ENCODE measurements around the gene ZNF775. TPM values are rescaled to one million over a fixed set of nuclear protein-coding genes. Genes with fewer than 3 reads are reported as not detected.
A peak's percentile ranks its signal among the peaks of the same experiment; 100 is the strongest.
"Not testable (repeated sequence)": the region's sequence is repeated elsewhere in the genome, so short reads cannot be mapped to it uniquely, and the experiment has no call there.

The ZNF775 gene
- total RNA-seq, 1 experiment from 2014 or later: 21.0 TPM

DNA sequence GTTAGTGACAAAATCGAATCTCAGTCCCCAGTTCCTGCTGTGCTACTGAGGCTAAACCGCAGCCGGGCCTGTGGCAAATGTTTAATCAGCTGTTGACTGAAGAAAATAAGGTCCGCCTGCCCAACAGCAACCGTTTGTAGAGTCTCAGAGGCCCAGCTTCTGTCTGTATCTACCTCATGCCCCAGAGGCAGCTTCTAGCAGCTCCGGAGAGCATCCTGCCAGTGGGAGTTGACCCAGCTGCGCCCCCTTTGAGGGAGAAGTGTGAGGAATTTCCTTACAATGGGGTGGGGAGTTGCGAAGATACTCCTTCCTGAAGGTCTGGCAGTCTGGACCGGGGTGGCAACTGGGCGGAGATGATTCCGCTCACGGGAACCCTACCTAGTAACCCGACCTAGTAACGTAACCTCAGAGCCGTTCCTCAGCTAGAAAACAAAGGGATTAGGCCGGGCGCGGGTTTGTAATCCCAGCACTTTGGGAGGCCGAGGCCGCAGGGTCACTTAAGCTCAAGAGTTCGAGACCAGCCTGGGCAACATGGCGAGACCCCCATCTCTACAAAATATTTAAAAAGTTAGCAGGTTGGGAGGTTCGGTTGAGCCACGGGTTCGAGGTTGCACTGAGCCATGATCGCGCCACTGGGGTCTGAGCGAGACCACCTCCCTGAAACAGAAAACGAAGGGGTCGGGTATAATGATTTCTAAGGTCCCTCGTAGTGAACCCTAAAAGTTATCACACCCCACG is 846 bp upstream of the ZNF775 start:
- peak; percentile 71 for DNase-seq (ENCODE audit: low spot score)
- in situ Hi-C loops (cut with HindIII; ENCODE audit: low sequenced_read_pairs): no loop called here

DNA sequence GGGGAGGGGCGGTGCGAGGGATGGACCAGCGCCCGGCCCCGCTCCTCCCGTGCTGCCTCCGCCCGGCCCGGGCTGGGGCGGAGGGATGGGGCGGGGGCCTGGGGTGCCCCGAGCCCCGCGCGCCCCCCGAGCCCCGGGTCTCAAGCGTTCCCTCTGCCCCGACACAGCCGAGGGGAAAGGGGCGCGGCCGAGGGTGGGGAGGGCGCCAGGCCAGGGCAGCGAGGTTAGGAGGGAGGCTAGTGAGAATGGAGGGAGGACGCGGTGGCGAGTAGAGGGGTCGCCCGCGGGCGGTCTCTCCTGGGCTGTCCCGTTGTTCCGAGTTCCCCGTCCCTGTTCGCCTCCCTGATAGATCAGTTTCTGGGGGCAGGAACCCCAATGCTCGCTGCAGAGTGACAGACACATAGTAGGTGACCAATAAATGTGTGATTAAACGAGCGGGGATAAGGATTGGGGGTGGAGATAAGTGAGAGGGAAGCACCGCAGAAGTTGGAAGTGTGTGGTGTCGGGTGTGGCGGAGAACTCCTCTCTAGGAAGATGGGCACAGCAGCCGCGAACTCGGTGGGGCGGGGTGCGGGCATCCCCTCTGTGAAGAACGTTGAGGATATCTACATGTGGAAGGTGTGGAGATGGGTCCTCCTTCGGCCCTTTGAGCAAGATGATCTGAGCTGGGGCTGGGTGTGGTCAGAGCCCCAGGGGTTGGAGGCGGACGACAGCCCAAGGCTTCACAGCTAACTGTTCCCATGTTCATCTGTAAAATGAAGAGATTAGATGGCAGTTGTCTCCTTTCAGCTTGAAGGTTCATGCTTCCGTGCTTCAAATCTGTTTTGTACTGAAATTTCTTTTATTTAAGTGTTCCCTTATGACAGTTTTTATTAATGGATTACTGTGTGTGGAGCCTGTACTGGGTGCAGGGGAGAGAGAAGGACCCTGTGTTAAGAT is 580 bp downstream of the ZNF775 start:
- peak; percentile 43 for DNase-seq (ENCODE audit: low spot score)
- in situ Hi-C loops (cut with HindIII; ENCODE audit: low sequenced_read_pairs): no loop called here

DNA sequence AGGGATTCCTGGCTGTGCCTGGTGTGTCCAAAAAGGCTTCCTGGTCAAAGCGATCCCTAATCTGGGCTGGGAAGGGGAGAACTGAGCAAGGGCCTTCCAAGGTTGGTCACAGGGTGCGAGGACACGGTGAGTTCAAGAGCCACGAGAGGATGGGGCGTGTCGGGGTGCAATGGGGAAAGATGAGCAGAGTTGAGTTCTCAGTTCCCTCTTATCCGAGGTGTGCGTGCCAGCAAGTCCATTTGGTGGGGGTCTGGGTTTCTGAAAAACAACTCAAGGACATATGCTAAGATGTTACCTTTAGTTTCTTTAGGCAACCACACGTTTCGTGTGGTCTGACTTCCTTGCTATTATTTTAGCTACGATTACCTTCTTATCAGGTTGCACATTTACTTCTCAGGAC is 1.3 kb downstream of the ZNF775 start:
- DNase-seq (ENCODE audit: low spot score): no peak
- in situ Hi-C loops (cut with HindIII; ENCODE audit: low sequenced_read_pairs): no loop called here

DNA sequence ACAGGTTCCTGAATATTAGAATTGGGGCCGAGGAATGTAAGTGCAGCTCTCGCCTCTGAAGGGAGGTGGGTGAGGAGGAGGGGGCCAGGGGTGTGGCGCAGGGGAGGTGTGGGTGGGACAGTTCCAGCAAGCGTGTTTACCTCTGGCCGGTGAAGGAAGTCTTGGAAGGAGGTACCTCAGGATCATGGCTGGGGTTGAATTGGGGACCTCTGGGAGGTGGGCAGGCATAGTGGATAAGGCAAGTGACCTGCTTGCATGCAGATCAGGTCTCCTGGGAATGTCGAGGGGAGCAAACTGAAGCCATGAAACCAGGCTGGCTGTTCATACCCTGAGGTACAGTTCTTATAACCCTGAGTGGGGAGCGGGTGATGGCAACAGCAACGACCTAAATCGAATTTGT is 2.0 kb downstream of the ZNF775 start:
- in situ Hi-C loops (cut with HindIII; ENCODE audit: low sequenced_read_pairs): no loop called here
- no peak for DNase-seq (ENCODE audit: low spot score)

DNA sequence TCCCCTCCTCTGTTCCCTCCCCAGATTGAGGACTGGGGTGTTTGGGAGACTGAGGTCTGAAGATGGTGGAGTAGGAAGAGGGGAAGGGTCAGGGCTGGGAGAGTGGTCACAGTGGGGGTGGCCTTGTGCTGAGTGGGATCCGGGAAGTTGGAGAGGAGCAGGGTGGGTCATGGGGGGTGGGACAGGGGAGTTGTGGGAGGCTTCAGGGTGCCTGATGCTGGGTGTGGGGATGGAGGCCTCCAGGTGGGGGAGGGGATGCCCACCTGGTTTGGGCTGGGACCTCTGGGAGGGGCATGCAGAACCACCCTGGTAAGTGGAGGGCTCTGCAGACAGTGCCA is 2.6 kb downstream of the ZNF775 start:
- no peak for DNase-seq (ENCODE audit: low spot score)
- in situ Hi-C loops (cut with HindIII; ENCODE audit: low sequenced_read_pairs): no loop called here

DNA sequence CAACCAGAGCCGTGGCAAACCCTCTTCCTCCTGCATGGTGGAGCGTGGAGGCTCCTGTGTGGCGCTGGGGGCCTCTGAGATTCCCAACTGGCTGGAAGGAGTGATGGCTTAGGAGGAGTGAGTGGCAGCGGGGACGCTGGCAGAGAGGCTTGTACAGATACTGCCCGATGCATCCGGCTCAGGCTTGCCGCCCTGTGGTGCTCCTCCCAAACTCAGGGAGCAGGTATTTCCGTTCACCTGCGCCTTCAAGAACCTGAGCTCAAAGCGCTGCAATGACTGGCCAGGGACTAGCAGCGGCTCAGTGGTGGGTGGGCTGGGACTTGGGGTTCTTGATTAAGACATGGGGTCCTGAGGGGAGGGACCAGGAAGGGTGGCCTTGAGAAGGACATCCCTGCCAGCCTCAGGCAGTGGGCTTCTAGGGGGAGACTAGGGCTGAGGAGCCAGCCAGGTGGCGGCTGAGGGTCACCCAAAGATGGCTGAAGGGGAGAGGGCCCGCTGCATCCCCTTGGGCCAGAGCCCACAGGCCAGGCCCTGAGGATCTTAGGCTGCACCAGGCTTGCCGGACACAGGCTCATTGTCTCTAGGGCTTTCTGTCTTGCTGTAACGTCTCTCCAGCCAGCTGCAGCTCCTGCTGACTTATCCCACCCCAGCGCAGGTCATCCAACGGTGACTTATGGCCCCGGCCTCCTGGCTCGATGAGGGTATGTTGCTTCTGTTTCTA is 3.2 kb downstream of the ZNF775 start:
- in situ Hi-C loops (cut with HindIII; ENCODE audit: low sequenced_read_pairs): no loop called here
- no peak for DNase-seq (ENCODE audit: low spot score)

DNA sequence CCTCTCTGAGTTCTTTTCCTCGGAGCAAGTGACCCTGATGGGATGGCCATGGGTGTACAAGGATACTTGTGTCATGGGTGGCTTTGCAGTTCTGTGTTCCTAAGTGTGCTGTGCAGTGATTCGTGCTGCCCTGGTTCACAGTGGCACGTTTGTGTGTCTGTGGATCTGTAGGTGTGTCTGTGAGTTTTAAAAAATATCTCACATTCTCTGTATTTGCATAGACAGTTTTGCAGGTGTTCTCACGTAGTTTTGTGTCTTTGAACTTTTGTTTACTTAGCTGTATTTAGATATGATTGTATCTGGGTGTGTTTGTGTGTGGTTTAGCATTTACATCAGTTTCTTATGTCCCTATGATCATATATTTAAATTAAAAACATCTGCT is 3.7 kb downstream of the ZNF775 start:
- no peak for DNase-seq (ENCODE audit: low spot score)
- in situ Hi-C loops (cut with HindIII; ENCODE audit: low sequenced_read_pairs): no loop called here

DNA sequence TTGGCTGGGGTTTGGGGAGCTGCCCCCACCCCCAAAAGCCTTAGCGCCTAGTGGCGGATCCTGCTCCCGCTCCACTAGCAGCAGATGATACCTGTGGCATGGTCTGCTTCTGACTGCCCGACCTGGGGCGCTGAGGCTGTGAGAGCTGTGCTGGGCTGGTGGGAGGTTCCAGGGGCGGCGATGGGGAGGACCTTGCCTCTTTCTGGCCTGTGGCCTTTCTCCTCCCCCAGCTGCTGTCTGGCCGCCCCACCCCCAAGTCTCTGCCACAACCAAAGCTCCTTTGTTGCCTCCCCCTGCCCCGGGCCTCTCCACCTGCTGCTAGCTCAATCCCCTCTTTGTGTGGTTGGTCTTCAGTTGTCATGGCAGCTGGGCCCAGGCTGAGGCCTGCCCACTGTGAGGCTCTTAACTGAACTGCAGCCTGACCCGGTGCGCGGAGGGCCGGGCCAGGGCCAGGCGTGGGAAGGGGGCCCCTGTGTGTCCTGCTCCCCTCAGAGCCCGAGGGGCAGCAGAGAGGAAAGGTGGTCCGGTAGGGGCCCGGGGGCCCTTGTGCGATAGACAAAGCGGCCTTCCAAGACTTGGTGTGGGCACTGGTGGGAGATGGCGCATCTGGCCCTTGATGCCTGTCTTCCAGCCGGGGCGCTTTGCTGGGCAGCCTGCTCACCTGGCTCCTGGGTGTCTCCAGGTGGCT is 4.7 kb downstream of the ZNF775 start:
- DNase-seq (ENCODE audit: low spot score): peak; percentile 55
- in situ Hi-C loops (cut with HindIII; ENCODE audit: low sequenced_read_pairs): no loop called here

DNA sequence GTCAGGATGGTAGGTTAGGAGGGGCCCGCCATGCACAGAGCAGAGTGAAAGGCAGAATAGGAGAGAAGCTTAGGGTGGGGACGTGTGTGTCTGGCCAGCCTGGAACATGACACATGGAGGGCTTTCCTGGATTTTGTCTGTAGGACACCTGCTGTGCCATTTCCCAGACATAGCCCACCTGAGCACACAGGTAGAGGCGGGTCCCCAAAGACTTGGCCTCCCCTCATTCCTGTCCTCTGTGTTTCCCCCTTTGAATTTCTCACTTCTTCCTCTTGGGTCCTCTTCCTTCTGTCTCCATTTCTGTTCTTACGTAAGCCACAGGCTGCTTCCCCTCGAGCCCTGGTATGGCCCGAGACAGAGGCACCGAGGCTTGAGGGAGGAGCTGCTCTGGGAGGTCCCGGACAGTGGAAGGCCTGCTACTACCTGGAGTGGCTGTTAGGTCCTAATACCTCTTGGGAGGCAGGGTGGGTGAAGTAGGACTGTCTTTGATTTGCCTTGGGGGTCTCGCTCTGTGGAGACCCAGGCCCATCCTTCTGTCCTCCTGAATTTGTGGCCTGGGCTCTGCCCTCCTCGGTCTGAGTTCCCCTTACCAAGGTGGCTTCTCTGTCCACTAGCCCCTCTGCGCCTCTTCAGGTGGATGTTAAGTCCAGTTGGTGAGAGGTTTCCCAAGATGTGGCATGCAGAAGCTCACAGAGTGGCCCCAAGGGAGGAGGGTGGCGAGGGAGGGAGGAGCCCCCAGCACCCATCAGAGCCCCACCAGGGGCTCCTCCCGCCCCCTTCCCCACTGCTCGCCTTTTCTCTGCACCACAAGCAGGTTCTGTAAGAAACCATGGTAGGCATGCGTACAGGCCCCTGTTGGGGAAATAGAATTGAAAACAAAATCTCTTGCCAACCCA is 5.5 kb downstream of the ZNF775 start:
- in situ Hi-C loops (cut with HindIII; ENCODE audit: low sequenced_read_pairs): no loop called here
- no peak for DNase-seq (ENCODE audit: low spot score)

DNA sequence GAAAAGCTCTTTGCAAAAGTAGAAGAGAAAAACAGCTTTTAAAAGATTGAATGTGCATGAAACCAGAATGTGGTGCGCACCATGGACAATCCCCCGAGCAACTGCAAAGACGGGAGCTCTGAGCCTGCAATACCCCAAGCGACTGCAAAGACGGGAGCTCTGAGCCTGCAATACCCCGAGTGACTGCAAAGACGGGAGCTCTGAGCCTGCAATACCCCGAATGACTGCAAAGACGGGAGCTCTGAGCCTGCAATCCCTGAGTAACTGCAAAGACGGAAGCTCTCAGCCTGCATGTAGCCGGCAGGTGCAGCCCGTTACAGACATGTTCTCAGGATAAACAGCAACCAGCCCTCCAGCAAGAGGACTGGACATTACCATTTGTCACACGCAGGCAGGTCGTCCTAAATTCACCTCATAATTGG is 6.2 kb downstream of the ZNF775 start:
- in situ Hi-C loops (cut with HindIII; ENCODE audit: low sequenced_read_pairs): no loop called here
- DNase-seq (ENCODE audit: low spot score): peak; percentile 72

DNA sequence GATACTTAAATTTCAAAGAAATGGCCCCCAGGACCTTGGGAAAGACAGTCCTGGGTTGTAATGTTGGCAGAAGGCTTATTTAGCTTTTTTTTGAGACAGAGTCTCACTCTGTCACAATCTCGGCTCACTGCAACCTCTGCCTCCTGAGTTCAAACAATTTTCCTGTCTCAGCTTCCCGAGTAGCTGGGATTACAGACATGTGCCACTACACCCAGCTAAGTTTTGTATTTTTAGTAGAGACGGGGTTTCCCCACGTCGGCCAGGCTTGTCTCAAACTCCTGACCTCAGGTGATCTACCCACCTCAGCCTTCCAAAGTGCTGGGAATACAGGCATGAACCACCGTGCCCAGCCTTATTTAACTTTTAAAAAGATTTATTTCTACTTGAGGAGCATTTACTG is 6.8 kb downstream of the ZNF775 start:
- in situ Hi-C loops (cut with HindIII; ENCODE audit: low sequenced_read_pairs); DNase-seq (ENCODE audit: low spot score): not testable (repeated sequence)

DNA sequence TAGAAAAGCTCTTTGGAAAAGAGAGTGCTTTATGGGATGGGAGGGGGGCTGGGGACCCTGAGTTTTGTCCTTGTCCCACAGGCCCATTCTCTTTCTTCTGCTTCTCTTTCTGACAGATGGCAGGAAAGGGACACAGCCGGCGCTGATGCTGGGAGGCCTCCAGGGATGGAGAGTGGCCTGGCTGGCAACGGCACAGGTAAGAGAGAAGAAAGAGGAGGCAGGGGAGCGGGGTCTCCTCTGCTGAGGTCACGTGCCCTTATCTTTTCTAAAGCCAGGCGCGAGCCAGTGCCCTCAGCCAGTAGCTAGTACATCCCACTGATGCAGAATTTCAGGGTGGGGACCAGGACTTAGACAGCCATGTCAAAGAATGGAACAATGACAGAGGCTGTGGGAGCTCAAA is 9.2 kb downstream of the ZNF775 start:
- peak; percentile 67 for DNase-seq (ENCODE audit: low spot score)
- in situ Hi-C loops (cut with HindIII; ENCODE audit: low sequenced_read_pairs): no loop called here

DNA sequence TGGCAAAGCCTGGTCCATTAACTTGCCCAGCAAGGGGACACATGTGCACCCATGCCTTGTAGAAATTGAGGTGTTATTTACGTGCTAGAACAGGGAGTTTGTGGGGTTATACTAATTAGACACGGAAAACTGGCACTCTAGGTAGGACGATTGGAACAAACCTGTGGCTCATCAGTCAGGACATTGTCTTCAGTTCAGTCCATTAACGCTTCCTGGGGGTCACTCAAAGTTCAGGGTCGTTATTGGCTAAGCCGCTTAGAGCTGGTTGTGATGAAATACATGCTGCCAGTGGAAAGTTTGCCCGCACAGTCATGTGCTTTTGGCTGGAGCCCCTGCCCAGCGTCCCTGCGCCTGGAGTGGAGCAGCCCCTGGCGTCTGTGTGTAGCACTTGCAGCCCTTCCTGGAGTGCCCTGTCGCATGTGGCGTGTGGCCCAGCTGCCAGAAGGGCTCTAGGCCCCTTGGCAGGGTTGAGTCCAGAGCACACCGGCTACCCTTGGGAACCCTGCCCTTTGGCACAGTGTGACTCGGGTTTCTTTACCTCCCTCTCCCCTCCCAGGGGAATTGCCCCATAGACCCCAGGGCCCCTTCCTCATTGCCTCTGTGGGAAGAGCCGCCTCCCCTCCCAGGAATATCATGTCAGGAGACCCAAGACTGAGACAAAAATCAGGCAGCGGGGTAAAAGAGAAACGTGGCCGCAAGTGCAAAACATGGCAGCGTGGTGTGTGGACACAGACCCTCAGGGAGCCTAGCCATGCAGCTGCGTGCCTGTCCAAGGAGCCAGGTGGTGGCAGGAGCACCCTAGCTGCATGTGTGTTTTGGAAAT is 9.8 kb downstream of the ZNF775 start:
- DNase-seq (ENCODE audit: low spot score): peak; percentile 81
- in situ Hi-C loops (cut with HindIII; ENCODE audit: low sequenced_read_pairs): no loop called here

DNA sequence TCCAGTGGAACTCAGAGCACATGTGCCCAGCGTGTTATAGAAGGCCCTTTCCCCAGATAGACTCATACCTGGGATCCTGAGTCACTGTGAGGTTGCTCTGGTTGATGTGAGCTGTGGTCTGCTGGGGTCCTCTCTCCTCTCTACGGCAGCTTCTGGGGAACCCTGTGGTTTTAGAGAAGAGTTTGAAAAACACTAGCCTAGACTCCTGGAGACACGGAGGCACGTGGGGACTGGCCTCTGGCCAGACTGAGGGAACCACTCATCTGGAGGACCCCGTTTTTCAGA is 10.3 kb downstream of the ZNF775 start:
- no peak for DNase-seq (ENCODE audit: low spot score)
- in situ Hi-C loops (cut with HindIII; ENCODE audit: low sequenced_read_pairs): no loop called here

DNA sequence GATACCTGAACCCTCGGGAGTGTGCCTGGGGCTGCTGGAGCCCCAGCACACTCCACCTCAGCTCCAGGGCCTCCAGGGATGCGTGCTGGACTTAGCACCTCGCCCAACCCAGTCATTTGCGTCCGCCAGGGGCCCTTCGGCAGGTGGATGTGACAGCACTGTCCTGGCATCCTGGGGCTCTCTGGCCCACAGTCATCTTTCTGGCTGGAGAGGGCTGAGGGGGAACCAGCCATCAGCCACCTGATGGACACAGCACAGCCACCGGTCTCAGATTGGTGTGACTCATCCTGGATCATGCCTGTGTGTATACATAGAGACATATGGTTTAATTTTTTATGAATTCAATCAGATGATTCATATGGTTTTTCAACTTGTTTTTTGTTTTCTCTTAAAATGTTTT is 11.1 kb downstream of the ZNF775 start:
- in situ Hi-C loops (cut with HindIII; ENCODE audit: low sequenced_read_pairs): no loop called here
- no peak for DNase-seq (ENCODE audit: low spot score)

DNA sequence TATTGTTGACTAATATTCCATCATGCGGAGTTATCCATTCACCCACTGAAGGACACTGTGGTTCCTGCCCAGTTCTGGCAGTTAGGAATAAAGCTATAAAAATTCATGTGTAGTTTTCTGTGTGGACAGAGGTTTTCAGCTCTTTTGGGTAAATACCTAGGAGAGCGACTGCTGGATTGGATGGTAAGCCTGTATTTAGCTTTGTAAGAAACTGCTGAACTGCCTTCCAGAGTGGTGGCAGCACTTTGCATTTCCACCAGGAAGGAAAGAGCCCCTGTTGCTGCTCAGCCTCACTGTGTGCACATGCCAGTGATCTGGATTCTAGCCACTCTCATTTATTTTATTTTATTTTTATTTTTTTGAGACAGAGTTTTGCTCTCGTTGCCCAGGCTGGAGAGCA is 14.2 kb downstream of the ZNF775 start:
- in situ Hi-C loops (cut with HindIII; ENCODE audit: low sequenced_read_pairs): no loop called here
- no peak for DNase-seq (ENCODE audit: low spot score)

DNA sequence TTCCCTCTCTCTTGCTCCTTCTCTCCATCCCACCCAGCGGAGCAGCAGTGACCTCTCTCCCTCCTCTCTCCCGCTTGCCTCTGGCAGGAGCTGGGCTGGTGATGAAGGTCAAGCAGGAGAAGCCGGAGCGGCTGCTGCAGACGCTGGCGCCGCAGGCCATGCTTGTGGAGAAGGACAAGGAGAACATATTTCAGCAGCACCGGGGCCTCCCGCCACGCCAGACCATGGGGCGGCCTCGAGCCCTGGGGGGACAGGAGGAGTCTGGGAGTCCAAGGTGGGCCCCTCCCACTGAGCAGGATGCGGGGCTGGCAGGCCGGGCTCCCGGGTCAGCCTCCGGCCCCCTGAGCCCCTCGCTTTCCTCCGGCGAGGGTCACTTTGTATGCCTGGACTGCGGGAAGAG is 17.3 kb downstream of the ZNF775 start:
- no peak for DNase-seq (ENCODE audit: low spot score)
- in situ Hi-C loops (cut with HindIII; ENCODE audit: low sequenced_read_pairs): no loop called here

DNA sequence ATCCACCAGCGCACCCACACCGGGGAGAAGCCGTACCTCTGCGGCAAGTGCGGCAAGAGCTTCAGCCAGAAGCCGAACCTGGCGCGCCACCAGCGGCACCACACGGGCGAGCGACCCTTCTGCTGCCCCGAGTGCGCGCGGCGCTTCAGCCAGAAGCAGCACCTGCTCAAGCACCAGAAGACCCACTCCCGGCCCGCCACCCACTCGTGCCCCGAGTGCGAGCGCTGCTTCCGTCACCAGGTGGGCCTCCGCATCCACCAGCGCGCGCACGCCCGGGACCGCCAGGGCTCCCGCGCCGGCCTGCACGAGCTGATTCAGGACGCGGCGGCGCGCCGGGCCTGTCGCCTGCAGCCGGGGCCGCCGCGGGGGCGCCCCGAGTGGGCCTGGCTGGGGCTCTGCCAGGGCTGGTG is 17.7 kb downstream of the ZNF775 start:
- in situ Hi-C loops (cut with HindIII; ENCODE audit: low sequenced_read_pairs): no loop called here
- DNase-seq (ENCODE audit: low spot score): no peak

Data from G401 (cell line).